Measurements from ENCODE around the gene TBC1D25.

DNA sequence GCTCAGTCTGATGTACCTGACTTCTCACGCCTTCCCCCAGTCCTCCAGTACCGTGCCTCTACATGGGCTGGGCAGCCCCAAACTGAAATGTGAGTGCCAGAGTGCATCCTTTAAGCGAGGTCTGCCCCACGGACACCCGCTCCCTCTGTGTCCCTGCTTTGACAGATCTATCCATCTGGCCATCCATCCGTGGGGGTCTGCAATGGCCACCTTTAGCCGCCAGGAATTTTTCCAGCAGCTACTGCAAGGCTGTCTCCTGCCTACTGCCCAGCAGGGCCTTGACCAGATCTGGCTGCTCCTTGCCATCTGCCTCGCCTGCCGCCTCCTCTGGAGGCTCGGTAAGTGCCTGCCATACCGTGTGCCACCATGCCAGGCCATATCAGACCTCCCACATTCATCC is 29.9 kb upstream of the TBC1D25 start:
- TF ChIP-seq, protein P1, sequence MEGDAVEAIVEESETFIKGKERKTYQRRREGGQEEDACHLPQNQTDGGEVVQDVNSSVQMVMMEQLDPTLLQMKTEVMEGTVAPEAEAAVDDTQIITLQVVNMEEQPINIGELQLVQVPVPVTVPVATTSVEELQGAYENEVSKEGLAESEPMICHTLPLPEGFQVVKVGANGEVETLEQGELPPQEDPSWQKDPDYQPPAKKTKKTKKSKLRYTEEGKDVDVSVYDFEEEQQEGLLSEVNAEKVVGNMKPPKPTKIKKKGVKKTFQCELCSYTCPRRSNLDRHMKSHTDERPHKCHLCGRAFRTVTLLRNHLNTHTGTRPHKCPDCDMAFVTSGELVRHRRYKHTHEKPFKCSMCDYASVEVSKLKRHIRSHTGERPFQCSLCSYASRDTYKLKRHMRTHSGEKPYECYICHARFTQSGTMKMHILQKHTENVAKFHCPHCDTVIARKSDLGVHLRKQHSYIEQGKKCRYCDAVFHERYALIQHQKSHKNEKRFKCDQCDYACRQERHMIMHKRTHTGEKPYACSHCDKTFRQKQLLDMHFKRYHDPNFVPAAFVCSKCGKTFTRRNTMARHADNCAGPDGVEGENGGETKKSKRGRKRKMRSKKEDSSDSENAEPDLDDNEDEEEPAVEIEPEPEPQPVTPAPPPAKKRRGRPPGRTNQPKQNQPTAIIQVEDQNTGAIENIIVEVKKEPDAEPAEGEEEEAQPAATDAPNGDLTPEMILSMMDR (IDR thresholded peaks at IDR 0.05): no peak
- TF ChIP-seq EP300 (IDR thresholded peaks at IDR 0.05; ENCODE audit: low read depth) (no peak), POLR2AphosphoS5 (IDR thresholded peaks at IDR 0.05) (no peak), POLR2A (IDR thresholded peaks at IDR 0.05) (no peak)

All from transverse colon (tissue), 4 donors.